NT2/D1 (cell line): ENCODE measurements around the gene ANKRD65.
"Not testable (repeated sequence)": the region's sequence is repeated elsewhere in the genome, so short reads cannot be mapped to it uniquely, and the experiment has no call there.

Source experiments
- DNase-seq: peaks from one replicate; pipeline ENCODE4 v3.0.0-alpha.2; 2011; ENCODE audit warnings: low read depth, low spot score
- H3K27me3 ChIP-seq: 2 replicates; pipeline ENCODE4 v1.6.0; 2011; ENCODE audit warnings: mild to moderate bottlenecking; ENCODE audit not compliant: insufficient read length, insufficient read depth
- H3K36me3 ChIP-seq: 2 replicates; pipeline ENCODE4 v1.6.1; 2011; ENCODE audit warnings: mild to moderate bottlenecking, low read length, mixed read lengths; ENCODE audit not compliant: insufficient read depth, insufficient read length
- H3K4me1 ChIP-seq: 2 replicates; pipeline ENCODE4 v1.5.1; 2011; ENCODE audit not compliant: insufficient read depth, insufficient read length
- H3K4me3 ChIP-seq: 2 replicates; pipeline ENCODE4 v1.5.1; 2011; ENCODE audit warnings: low read depth; ENCODE audit not compliant: insufficient read length
- H3K9ac ChIP-seq: 2 replicates; pipeline ENCODE4 v1.6.0; 2011; ENCODE audit warnings: low read depth; ENCODE audit not compliant: insufficient read length
- H3K9me3 ChIP-seq: 2 replicates; pipeline ENCODE4 v1.5.1; 2011; ENCODE audit warnings: mild to moderate bottlenecking, low read length; ENCODE audit not compliant: insufficient read depth
- SUZ12 ChIP-seq: IDR thresholded peaks from 2 replicates; pipeline ENCODE4 v1.6.1; 2011; ENCODE audit not compliant: insufficient read length, insufficient read depth; ENCODE audit errors: extremely low read depth
- YY1 ChIP-seq: IDR thresholded peaks from 2 replicates; pipeline ENCODE4 v1.6.1; 2011; ENCODE audit not compliant: insufficient read length, insufficient read depth
- ZNF274 ChIP-seq: IDR thresholded peaks from 2 replicates; pipeline ENCODE4 v1.6.1; 2011; ENCODE audit warnings: mild to moderate bottlenecking, low read depth, low read length

The ANKRD65 gene

DNA sequence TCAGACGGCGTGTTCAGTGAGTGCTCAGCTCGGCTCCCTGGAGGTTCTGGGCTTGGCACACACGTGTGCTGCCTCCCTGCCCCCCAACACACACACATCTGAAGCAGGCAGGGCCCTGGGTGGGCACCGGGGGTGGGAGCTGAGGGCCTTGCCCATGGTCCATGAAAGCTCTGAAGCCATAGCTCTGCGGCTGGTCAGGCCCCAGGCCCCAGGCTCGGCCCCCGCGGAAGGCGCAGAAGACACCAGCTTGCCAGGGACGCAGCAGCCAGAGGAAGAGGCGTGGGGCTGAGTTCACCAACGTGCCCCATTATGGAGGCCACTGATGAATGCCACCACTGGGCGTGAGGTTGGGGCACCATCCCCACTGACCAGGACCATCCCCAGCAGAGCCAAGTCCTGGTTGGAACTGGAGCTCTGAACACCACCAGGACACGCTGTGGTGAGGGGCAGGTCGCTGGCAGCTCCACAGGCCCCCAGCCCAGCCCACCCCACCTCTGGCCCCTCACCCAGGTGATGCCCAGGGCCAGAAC lies 50.2 kb downstream of the ANKRD65 start:
- no peak for TF ChIP-seq ZNF274
- no peak for TF ChIP-seq YY1
- TF ChIP-seq SUZ12, result no peak
- no peak overlapping the region for H3K9ac ChIP-seq
- H3K4me3 ChIP-seq, result no peak overlapping the region
- no peak for DNase-seq
- H3K36me3 ChIP-seq, result peaks cover 34% of the 10 kb centered on the region
- no peaks in the 10 kb centered on the region for H3K27me3 ChIP-seq
- H3K4me1 ChIP-seq, result peaks cover 3% of the 10 kb centered on the region
- peaks cover 9% of the 10 kb centered on the region; the same call in 1 of the 2 replicates for H3K9me3 ChIP-seq

DNA sequence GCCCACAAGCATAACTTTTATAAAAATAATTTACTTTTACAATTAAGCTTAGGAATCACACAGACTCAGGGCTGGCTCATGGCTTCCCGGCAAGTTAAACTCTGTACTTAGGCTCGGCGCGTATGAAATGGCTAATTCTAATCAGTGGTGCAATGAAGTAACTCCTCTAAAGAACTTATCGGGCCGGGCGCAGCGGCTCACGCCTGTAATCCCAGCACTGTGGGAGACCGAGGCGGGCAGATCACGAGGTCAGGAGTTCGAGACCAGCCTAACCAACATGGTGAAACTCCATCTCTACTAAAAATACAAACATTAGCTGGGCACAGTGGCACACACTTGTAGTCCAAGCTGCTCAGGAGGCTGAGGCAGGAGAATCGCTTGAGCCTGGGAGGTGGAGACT lies 51.0 kb downstream of the ANKRD65 start:
- not testable (repeated sequence) for H3K9me3 ChIP-seq, H3K4me1 ChIP-seq, DNase-seq, H3K9ac ChIP-seq, H3K27me3 ChIP-seq, H3K4me3 ChIP-seq
- H3K36me3 ChIP-seq, result peaks cover 34% of the 10 kb centered on the region
